GM12801 (cell line): ENCODE measurements around the gene TAL1.
A peak's percentile ranks its signal among the peaks of the same experiment; 100 is the strongest.

Source experiments
- CTCF ChIP-seq: IDR thresholded peaks from one replicate; pipeline ENCODE4 v1.5.1; 2011; ENCODE audit warnings: control low read depth; ENCODE audit not compliant: insufficient read length; ENCODE audit errors: extremely low read depth

The TAL1 gene

GRCh38 chr1:47207803-47208373 lies 24.1 kb downstream of the TAL1 start:
- TF ChIP-seq CTCF = no peak

- TF ChIP-seq CTCF = no peak
Measured at GRCh38 chr1:47205918-47206317, 26.1 kb downstream of the TAL1 start.

DNA sequence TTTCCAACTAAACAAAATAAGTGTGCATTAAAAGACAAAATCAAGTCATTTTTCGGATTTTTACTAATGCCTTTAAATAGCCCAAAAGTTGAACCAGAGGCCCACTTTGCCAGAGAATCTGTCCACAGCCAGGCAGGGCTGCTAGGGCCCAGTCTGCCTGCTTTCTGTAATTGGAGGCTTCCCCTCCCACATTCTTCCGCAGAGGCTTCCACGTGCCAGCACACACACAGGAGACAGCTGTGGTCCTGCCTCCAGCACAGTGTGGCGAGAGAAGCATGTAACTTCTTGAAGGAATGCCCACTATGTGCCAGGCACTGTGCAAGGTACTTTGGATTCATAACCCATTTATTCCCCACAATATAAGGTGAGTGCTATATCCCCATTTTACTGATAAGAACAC lies 30.8 kb downstream of the TAL1 start:
- no peak for TF ChIP-seq CTCF

DNA sequence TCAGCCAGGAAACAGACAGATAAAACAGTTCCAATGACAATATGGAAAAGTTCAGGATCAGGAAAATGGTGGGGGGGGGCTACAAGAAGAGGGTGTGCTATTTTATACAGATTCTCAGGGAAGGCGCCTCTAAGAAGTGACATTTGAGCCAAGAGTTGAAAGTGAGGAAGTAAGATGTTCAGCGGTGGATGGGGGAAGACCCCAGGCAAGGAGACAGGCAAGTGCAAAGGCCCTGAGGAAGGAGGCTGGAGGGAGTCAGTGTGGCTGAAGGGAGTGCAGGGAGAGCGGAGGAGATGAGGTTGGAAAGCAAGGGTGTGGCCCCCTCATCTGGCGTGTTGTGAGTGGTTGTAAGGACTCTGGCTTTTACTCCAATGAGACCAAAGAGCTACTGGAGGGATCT lies 33.8 kb downstream of the TAL1 start:
- no peak for TF ChIP-seq CTCF

DNA sequence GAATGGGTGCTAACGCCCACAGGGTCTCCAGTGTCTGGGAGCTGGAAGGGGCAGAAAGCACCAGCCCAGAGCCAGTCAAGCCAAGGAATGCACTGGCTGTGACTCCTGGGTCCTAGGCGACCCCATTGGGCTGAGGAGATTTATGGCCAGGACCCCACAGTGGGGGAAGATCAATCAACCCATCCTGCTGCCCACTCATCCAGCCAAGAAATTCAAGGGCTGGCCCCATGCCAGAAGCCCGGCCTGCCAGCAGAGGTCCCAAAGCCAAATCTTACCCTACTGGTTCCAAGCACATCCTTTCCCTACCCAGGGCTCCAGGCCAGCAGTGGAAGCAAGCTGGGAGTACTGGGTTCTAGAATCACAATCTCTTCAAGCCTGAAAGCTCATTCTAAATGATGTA lies 35.4 kb downstream of the TAL1 start:
- TF ChIP-seq CTCF = no peak

DNA sequence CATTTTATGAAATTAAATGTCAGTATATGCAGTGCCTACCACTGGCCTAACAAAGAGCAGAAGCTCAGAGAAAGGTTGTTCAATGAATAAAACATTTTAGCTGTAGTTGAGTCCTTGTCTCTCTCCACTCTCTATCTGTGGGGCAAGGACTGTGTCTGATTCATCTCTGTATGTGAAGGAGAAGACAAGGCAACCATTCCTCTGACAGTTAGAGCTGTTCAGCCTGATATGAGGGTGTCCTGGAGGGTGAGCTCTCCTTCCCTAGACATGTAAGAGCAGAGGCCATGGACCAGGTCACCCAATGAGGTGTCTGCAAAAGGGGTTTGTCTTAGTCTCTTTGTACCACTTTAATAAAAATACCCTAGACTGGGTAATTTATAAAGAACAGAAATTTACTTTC lies 37.7 kb downstream of the TAL1 start:
- TF ChIP-seq CTCF = no peak

DNA sequence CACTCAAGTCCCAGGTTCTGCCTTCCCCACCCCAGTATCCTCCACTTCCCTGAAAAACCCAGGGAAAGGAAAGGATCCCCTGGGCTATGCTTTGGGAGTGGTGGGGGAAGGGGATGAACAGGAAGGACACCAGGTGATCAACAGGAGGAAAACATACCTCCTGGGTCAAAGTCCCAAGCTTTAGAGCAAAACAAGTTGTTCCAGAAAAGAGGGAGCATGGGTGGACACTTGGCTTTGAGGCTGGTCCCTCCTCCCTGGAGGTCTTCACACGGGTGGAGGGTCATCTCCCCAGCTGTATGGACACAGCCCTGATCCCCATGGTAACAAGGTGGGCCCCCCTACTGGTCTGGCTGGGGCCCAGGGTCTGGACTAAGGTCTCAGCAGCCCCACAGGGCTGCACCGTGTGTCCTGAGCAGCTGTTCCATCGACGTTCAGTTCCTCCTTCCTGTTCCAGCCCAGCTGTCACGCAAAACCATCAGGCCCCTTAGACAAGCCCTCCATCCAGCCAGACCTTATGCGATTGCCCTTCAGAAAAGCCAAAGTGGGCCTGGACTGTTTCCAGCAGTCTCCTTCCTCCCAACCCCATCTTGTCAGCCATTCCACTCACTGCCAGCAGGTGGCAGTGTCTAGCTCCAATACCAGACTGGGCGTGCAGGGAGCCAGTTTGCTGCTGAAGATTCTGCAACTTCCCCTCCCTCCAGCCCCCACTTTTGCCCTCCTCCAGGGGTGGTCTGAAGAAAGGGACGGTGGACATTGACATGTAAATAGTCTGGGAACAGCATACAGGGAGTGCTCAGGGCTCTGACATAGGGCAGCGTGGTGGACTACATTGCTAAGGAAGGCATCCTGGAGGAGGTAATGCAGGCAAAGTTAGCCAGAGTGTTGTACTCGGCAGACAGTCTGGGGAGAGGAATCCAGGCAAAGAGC lies 39.3 kb downstream of the TAL1 start:
- peak; percentile 43 for TF ChIP-seq CTCF
